A549 (cell line): Measurements from ENCODE around the gene FBXL7. TPM values are rescaled to one million over a fixed set of nuclear protein-coding genes. Genes with fewer than 3 reads are reported as not detected.

Experiments
- ATAC-seq, 2 experiments: fragments of 200-7000 bp in 1 of 2; fragments of >200 bp in 1 of 2; cut with Nextera tagmentation in 1 of 2; cut with Tn5 transposase in 1 of 2; 3 replicates each; pipeline versions ENCODE4 v1.8.0 to v1.9.1; 2018 to 2020; ENCODE audit warnings: mild to moderate bottlenecking in 1 of 2, moderate library complexity in 1 of 2
- CTCF ChIA-PET: fragments of 300-600 bp; sonication (Branson Sonifier 250); formaldehyde crosslinking; extraction: SDS; loops from one replicate; lab custom pipeline; 2021; ENCODE audit warnings: antibody characterized with exemption, inconsistent platforms; lab: Yijun Ruan, JAX
- POLR2A ChIA-PET: fragments of 350-600 bp; formaldehyde crosslinking; extraction: SDS; loops from one replicate; lab custom pipeline; 2021; ENCODE audit warnings: antibody characterized with exemption, inconsistent platforms; lab: Yijun Ruan, JAX
- DNase-seq, 2 experiments: peaks; one replicate each; pipeline versions ENCODE4 v3.0.0 to v3.0.0-alpha.2; 2011 to 2016; ENCODE audit warnings: low read depth in 1 of 2, low spot score in 1 of 2
- FAIRE-seq: peaks from 2 replicates; lab custom pipeline; 2011; peaks lifted over from hg19 to GRCh38; lab: Jason Lieb, UNC
- H3K27ac ChIP-seq, 2 experiments: fragments of >200 bp; sonication (Bioruptor Twin); formaldehyde crosslinking; 3 replicates each; pipeline ENCODE4 v1.5.1; 2016 to 2017
- H3K4me1 ChIP-seq: fragments of >200 bp; sonication (Bioruptor Twin); formaldehyde crosslinking; 3 replicates; pipeline ENCODE4 v1.6.1; 2016
- H3K4me2 ChIP-seq: fragments of >200 bp; sonication (Bioruptor Twin); formaldehyde crosslinking; 3 replicates; pipeline ENCODE4 v1.6.1; 2016
- H3K4me3 ChIP-seq: fragments of >200 bp; sonication (Bioruptor Twin); formaldehyde crosslinking; 3 replicates; pipeline ENCODE4 v1.5.1; 2016
- H3K9me3 ChIP-seq: fragments of >200 bp; sonication (Bioruptor Twin); formaldehyde crosslinking; 3 replicates; pipeline ENCODE4 v1.6.1; 2016
- ATOH8 ChIP-seq: fragments of 250-450 bp; sonication (Bioruptor Pico); IDR thresholded peaks from 2 replicates; pipeline ENCODE4 v1.5.0; 2020; ENCODE audit warnings: low read depth, mild to moderate bottlenecking, moderate library complexity
- BCL3 ChIP-seq: fragments of >200 bp; sonication (Bioruptor Twin); formaldehyde crosslinking; IDR thresholded peaks from 3 replicates; pipeline ENCODE4 v1.6.1; 2016
- CBX8 ChIP-seq: fragments of 200-600 bp; sonication (generic); IDR thresholded peaks from 2 replicates; pipeline ENCODE4 v1.6.1; 2016
- CEBPB ChIP-seq, 2 experiments: fragments of >200 bp in 1 of 2; sonication (Bioruptor Twin) in 1 of 2; formaldehyde crosslinking in 1 of 2; IDR thresholded peaks; 2 replicates each; pipeline ENCODE4 v1.6.1; 2012 to 2016
- CHD2 ChIP-seq: fragments of 150-350 bp; IDR thresholded peaks from 2 replicates; pipeline ENCODE4 v1.6.1; 2014; ENCODE audit warnings: low read length; ENCODE audit not compliant: partially characterized antibody
- CHD4 ChIP-seq: fragments of 200-600 bp; sonication (generic); IDR thresholded peaks from 2 replicates; pipeline ENCODE4 v1.6.1; 2016; ENCODE audit warnings: antibody characterized with exemption, mild to moderate bottlenecking, borderline replicate concordance
- E2F6 ChIP-seq: IDR thresholded peaks from 2 replicates; pipeline ENCODE4 v1.6.1; 2012; ENCODE audit warnings: low read depth, borderline replicate concordance
- EHMT2 ChIP-seq: fragments of 200-600 bp; sonication (generic); IDR thresholded peaks from 2 replicates; pipeline ENCODE4 v1.6.1; 2016; ENCODE audit warnings: antibody characterized with exemption, low read depth, mild to moderate bottlenecking, moderate library complexity
- ELK1 ChIP-seq: fragments of 150-350 bp; IDR thresholded peaks from 2 replicates; pipeline ENCODE4 v1.6.1; 2014; ENCODE audit warnings: low read depth, mild to moderate bottlenecking, low read length
- FOSB ChIP-seq: fragments of 250-450 bp; sonication (Bioruptor Pico); IDR thresholded peaks from 2 replicates; pipeline ENCODE4 v1.5.0; 2020; ENCODE audit warnings: mild to moderate bottlenecking, moderate library complexity
- FOSL2 ChIP-seq, 2 experiments: fragments of 450-650 bp in 1 of 2; fragments of >200 bp in 1 of 2; sonication (Bioruptor Twin) in 1 of 2; formaldehyde crosslinking; IDR thresholded peaks; 2 replicates each; pipeline versions ENCODE4 v1.5.0 to v1.6.1; 2016 to 2020; ENCODE audit warnings: mild to moderate bottlenecking in 1 of 2, moderate library complexity in 1 of 2
- HMGXB4 ChIP-seq: fragments of 250-450 bp; sonication (Bioruptor Pico); IDR thresholded peaks from 2 replicates; pipeline ENCODE4 v1.5.0; 2021; ENCODE audit warnings: mild to moderate bottlenecking, moderate library complexity, borderline replicate concordance
- HOXB13 ChIP-seq: fragments of 250-450 bp; sonication (Bioruptor Pico); IDR thresholded peaks from 2 replicates; pipeline ENCODE4 v1.5.0; 2020; ENCODE audit warnings: low read depth, mild to moderate bottlenecking, moderate library complexity
- MYC ChIP-seq: IDR thresholded peaks from 2 replicates; pipeline ENCODE4 v1.6.1; 2012; ENCODE audit warnings: mild to moderate bottlenecking, inconsistent platforms, low read length, improper control_type of control experiment, borderline replicate concordance
- NFE2L2 ChIP-seq: fragments of 150-350 bp; conservative IDR thresholded peaks from 2 replicates; pipeline ENCODE4 v1.6.1; 2014; ENCODE audit warnings: low read length
- PBX3 ChIP-seq: IDR thresholded peaks from 2 replicates; pipeline ENCODE4 v1.6.1; 2012
- POLR2A ChIP-seq: IDR thresholded peaks from 2 replicates; pipeline ENCODE4 v1.6.1; 2012; ENCODE audit warnings: mild to moderate bottlenecking, low read length
- RFX5 ChIP-seq: fragments of 450-650 bp; IDR thresholded peaks from 2 replicates; pipeline ENCODE4 v1.7.1; 2014; ENCODE audit warnings: antibody characterized with exemption, mild to moderate bottlenecking, moderate library complexity
- TFCP2L1 ChIP-seq: fragments of 250-450 bp; sonication (Bioruptor Pico); IDR thresholded peaks from 2 replicates; pipeline ENCODE4 v1.5.0; 2021; ENCODE audit warnings: mild to moderate bottlenecking
- TP53 ChIP-seq: fragments of 250-450 bp; sonication (Bioruptor Pico); IDR thresholded peaks from 2 replicates; pipeline ENCODE4 v1.5.0; 2021; ENCODE audit warnings: mild to moderate bottlenecking, moderate library complexity
- ZFP36 ChIP-seq: fragments of 450-650 bp; IDR thresholded peaks from 2 replicates; pipeline ENCODE4 v1.6.1; 2014; ENCODE audit warnings: borderline replicate concordance; ENCODE audit not compliant: partially characterized antibody
- WGBS: methylation state at CpG from one replicate; pipeline ENCODE4 v1.1.6; 2017; ENCODE audit errors: missing lambda C conversion rate; 5-methylcytosine and 5-hydroxymethylcytosine counted together
- polyA plus RNA-seq, 4 experiments: library from polyadenylated mRNA; depleted of rRNA in 3 of 4; stranded (reverse); fragments of >200 nt; fragmentation: RNase III in 1 of 4; extraction: RNeasy Plus Mini Kit Qiagen cat#74134 plus additional on column Dnase treatment in 1 of 4; gene quantifications; 2 replicates in 3 of 4; 3 replicates in 1 of 4; pipeline ENCODE4 v1.2.3, GENCODE V29; 2011 to 2017

The FBXL7 gene
- polyA plus RNA-seq, 2 of the 4 experiments (the other 2 are of a cell fraction), result 0.90 to 1.7 TPM

GRCh38 chr5:15786884-15787283 is 286.9 kb downstream of the FBXL7 start:
- 50% methylated on average over 5 of the region's 5 CpGs for WGBS
- no peak for DNase-seq
- Histone ChIP-seq H3K4me1 (no peaks in the 10 kb centered on the region), H3K4me2 (no peak overlapping the region), H3K9me3 (no peaks in the 10 kb centered on the region), H3K27ac (no peak overlapping the region), H3K4me3 (no peak overlapping the region)
- TF ChIP-seq RFX5 (no peak), CHD2 (no peak), CEBPB (IDR thresholded peaks at IDR 0.05) (no peak), CHD4 (no peak), TFCP2L1 (no peak), E2F6 (no peak), ELK1 (no peak)
- ATAC-seq, result no peak
- no peak for FAIRE-seq
- POLR2A ChIA-PET, result no interaction called here
- CTCF ChIA-PET, result no interaction called here

GRCh38 chr5:15787681-15788080 is 287.7 kb downstream of the FBXL7 start:
- Histone ChIP-seq H3K4me1 (no peaks in the 10 kb centered on the region), H3K9me3 (no peaks in the 10 kb centered on the region), H3K4me3 (no peak overlapping the region), H3K4me2 (no peak overlapping the region), H3K27ac (no peak overlapping the region)
- 17% methylated on average over 2 of the region's 2 CpGs for whole genome bisulfite sequencing
- ChIA-PET POLR2A (no interaction called here), CTCF (no interaction called here)
- no peak for FAIRE-seq
- no peak for TF ChIP-seq E2F6
- TF ChIP-seq, all 56 proteins: peak for 0
- DNase-seq, result no peak
- no peak for ATAC-seq

GRCh38 chr5:15789642-15790041 is 289.7 kb downstream of the FBXL7 start:
- Histone ChIP-seq H3K4me3 (no peak overlapping the region), H3K27ac (no peak overlapping the region), H3K4me1 (no peaks in the 10 kb centered on the region), H3K4me2 (no peak overlapping the region), H3K9me3 (no peaks in the 10 kb centered on the region)
- no peak for ATAC-seq
- CTCF ChIA-PET, result no interaction called here
- DNase-seq, result no peak
- POLR2A ChIA-PET, result no interaction called here
- 12% methylated on average over 4 of the region's 4 CpGs for WGBS
- no peak for TF ChIP-seq FOSL2 (IDR thresholded peaks at IDR 0.05)
- no peak for TF ChIP-seq FOSL2 (CRISPR knock-in tag; IDR thresholded peaks at IDR 0.05)
- no peak for TF ChIP-seq ATOH8 (CRISPR knock-in tag)
- no peak for TF ChIP-seq HMGXB4 (CRISPR knock-in tag)
- no peak for TF ChIP-seq HOXB13
- TF ChIP-seq FOSB, result no peak
- TF ChIP-seq CHD2, result no peak
- TF ChIP-seq POLR2A, result no peak
- TF ChIP-seq TP53, result no peak
- TF ChIP-seq PBX3, result no peak
- no peak for TF ChIP-seq MYC
- TF ChIP-seq CBX8, result no peak
- TF ChIP-seq E2F6, result no peak
- no peak for TF ChIP-seq EHMT2
- TF ChIP-seq NFE2L2, result no peak
- TF ChIP-seq ZFP36, result no peak
- TF ChIP-seq BCL3, result no peak
- TF ChIP-seq, all 56 proteins: peak for 0
- no peak for FAIRE-seq
